GM12864 (cell line): Measurements from ENCODE around the gene C18orf32.

Experiments used
- DNase-seq: peaks from one replicate; pipeline ENCODE4 v3.0.0-alpha.2; 2011; ENCODE audit warnings: low read depth
- H3K4me3 ChIP-seq: 2 replicates; pipeline ENCODE4 v1.5.1; 2011; ENCODE audit warnings: mild to moderate bottlenecking, low read depth, low read length, control low read depth
- TF ChIP-seq, protein P1 (sequence below): IDR thresholded peaks from 2 replicates; pipeline ENCODE4 v1.5.1; 2011; ENCODE audit warnings: low read depth, mild to moderate bottlenecking, moderate library complexity, low read length, control low read depth, inconsistent platforms; ENCODE audit errors: missing control alignments

C18orf32 gene

DNA sequence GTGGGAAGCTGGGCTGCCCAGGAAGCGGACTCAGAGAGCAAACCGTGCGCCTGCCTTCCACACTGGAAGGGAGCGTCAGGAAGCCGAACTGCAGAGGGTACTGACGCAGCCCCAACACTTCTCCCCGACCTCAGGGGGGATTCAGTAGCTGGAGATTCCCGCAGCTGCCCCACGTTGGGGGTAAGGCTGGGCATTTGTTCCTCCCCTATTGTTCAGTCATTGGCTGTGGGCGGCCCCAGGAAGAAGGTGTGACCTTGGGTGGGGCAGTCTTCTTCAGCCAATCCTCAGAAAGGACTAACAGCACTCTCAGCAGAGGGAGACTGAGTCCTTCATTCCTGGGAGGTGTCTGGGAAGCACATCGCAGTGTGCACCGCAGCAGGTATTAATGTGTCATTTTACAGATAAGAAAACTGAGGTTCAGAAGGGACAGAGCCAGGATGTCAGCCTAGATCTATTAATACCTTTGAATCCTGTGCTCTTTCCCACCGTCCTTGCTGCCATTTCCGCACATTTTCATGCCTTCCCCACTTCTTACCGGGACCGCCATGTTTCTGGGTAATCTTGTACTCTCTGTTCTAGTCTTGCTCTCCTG lies 12.1 kb upstream of the C18orf32 start:
- DNase-seq = no peak
- H3K4me3 ChIP-seq = no peak overlapping the region
- TF ChIP-seq, protein P1, sequence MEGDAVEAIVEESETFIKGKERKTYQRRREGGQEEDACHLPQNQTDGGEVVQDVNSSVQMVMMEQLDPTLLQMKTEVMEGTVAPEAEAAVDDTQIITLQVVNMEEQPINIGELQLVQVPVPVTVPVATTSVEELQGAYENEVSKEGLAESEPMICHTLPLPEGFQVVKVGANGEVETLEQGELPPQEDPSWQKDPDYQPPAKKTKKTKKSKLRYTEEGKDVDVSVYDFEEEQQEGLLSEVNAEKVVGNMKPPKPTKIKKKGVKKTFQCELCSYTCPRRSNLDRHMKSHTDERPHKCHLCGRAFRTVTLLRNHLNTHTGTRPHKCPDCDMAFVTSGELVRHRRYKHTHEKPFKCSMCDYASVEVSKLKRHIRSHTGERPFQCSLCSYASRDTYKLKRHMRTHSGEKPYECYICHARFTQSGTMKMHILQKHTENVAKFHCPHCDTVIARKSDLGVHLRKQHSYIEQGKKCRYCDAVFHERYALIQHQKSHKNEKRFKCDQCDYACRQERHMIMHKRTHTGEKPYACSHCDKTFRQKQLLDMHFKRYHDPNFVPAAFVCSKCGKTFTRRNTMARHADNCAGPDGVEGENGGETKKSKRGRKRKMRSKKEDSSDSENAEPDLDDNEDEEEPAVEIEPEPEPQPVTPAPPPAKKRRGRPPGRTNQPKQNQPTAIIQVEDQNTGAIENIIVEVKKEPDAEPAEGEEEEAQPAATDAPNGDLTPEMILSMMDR = no peak

DNA sequence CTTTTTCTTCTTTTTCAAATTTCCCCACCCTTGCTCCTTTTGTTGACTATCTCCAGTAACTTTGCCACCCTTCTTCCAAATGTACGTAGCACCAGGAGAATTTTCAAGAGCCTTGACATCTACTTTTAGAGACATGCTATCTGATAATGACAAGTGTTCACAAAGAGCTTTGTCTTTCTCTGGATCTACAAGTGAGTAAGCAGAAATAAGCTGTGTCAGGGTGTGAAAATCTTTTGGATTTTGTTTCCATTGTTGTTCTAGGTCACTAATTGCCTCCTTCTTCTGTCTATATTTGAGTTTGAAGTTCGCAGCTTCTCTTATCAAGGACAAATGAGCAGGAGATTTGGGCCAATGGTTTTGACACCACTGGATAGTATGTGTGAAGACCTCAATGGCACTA lies 8.4 kb upstream of the C18orf32 start:
- no peak overlapping the region for H3K4me3 ChIP-seq
- no peak for DNase-seq
- TF ChIP-seq, protein P1 = no peak

DNA sequence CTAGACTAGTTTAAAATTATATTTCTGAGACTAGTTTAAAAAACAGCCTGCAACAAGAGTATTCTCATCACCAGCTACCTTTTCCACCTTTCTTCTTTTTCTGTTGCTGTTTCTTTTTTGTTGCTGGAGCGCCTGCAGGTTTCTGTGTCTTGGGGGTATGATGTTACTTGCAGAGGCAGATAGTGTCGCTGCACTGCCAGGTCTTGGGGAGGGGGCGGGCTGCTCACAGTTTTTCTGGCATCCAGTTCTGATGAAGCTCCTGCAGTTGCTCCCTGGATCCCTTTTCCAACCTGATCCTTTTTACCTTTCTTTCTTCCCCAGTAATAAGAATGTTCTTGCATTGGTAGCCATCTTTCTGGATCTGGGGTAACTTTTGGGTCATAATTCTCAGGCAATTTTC lies 8.0 kb upstream of the C18orf32 start:
- TF ChIP-seq, protein P1 = no peak
- no peak overlapping the region for H3K4me3 ChIP-seq
- no peak for DNase-seq

DNA sequence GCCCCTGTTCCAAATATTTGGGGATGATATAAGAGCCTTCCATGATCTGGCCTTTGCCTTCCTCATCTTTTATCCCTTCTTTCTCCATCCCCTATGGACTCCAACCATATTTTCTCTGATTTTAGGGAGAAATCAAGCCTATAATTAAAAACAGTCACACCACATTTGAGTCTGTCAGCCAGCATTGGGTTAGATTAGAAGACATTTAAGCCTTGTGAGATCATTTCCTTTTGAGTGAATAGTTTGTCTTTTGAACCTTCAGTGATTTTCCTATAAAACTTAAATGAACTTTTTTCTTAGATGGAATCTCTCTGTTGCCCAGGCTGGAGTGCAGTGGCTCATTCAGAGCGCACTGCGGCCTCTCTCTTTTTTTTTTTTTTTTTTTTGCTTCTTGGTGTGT lies 7.6 kb upstream of the C18orf32 start:
- H3K4me3 ChIP-seq = no peak overlapping the region
- TF ChIP-seq, protein P1 = no peak
- DNase-seq = no peak

DNA sequence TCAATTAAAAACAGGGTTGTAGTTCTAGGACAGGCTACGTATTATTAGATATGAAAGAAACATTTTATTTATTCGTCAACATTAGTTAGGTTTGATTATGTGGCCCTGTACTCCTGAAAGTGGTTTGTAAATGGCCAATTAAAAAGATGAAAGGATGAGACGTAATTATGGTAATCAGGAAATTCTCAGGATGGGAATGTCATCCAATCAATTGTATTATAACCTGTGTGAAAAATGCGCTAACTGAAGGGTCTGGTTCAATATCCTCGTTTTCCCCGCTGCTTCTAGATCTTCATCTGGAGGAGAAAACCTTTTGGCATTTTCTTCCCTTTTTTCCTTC lies 5.6 kb upstream of the C18orf32 start:
- TF ChIP-seq, protein P1 = no peak
- DNase-seq = no peak
- H3K4me3 ChIP-seq = no peak overlapping the region

DNA sequence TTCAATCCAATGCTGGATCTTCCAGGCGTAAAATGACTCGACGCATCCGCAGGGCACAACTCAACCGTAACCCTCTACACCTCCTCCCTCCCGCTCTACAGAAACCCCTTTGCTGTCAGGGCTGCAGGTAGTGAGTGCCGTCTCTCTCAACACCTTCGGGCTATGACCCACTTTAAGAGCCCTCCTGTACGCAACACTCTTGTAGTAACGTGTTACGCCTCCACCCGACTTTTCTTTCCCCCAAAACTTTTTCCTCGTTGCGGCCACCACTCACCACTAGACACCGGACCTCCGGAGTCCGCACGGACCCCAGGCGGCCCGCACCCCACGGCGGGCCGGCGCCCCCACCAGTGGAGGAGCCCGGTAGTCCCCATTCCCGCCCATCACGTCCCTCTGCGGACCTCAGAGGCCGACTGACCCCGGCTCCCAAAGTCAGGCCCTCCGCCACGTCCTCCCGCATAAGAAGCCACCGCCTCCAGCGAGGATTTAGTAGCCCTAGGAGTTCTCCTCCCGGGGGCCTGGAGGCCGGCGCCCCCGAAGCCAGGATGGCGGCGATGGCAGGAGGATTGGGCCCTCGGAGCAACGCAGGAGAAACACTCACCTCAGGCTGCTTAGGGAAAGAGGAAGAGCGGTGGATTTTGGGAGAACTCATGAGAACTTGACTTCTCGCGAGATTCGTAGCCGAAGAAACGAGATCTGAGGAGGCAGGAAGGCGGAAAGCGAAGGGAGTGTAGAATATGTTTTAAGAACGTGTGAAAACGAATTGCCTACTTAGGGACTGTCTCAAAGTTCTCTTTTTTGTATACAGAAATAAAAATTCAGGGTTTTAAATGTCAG lies 5.0 kb upstream of the C18orf32 start, which contains the start of gene RPL17:
TSS of gene RPL17 (minus strand) at position 609 of the 837 bp plus-strand sequence.
- peak within 1 kb of the TSS; percentile 98 for H3K4me3 ChIP-seq
- TF ChIP-seq, protein P1 = no peak

DNA sequence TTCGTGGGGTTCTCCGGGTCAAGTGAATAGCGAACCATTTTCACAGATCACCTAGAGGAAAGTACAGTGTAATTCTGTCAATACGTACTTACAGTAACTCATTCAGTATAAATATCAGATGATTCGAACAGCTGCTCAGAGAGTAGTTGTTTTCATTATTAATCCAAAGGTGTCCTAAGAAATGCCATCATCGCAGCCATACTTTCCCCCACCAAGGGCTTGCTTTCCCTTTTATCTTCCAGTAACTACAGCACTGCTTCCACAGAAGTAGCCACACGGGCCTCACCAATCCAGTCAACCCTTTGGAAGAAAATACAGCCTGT lies 4.5 kb upstream of the C18orf32 start:
- no peak for DNase-seq
- TF ChIP-seq, protein P1 = no peak
- H3K4me3 ChIP-seq = peak overlapping the region; percentile 98

More for the DNA sequence above, 5.0 kb upstream of the C18orf32 start, which contains the start of gene RPL17:
- DNase-seq = peak; percentile 98
